ENCODE results near the gene PIP4K2A.

The PIP4K2A gene

DNA sequence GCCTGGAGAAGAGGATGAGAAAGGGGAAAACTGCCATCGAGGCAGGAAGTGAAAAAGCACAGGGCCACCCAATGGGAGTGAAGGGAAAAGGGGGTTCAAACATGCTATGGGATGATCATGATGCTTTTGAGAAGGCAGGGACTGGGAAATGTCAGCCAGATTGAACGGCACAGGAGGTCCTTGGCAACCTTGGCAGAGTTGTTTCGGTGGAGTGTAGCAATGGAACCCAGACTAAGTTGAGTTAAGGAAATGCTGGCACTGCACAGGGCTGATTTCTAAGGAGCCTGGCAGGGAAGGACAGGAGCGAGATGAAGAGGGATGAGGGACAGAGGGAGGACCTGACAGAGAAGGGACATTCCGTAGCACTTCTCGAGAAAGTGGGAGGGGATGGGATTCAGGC lies 101.4 kb downstream of the PIP4K2A start:
- TF ChIP-seq ESRRG (CRISPR knock-in tag; IDR thresholded peaks at IDR 0.05) (no peak), PPARA (CRISPR knock-in tag; IDR thresholded peaks at IDR 0.05; ENCODE audit: borderline replicate concordance) (no peak), ZNF70 (CRISPR knock-in tag; IDR thresholded peaks at IDR 0.05) (no peak), ZNF8 (CRISPR knock-in tag; IDR thresholded peaks at IDR 0.05) (no peak)

DNA sequence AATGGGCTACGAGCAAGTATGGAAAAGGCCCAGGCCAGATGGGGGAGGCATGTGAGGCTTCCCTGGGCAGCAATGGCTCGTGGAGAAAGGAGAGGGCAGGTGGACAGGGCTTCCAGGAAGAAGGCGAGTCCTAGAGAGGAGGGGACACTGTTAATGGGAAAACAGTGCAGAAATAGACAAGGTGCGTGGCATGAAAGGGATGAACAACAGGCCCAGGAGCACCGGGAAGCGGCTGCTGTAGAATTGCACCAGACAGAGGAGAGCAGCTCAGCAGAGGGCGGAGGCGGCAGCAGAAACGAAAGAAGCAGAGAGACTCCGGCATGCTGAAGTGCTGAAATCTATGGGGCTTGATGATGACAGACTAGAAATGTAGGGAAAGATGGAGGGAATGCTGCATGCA lies 102.1 kb downstream of the PIP4K2A start:
- no peak for TF ChIP-seq GLIS3 (CRISPR knock-in tag; IDR thresholded peaks at IDR 0.05)
- TF ChIP-seq ESRRG (CRISPR knock-in tag; IDR thresholded peaks at IDR 0.05): no peak
- TF ChIP-seq, protein P1, sequence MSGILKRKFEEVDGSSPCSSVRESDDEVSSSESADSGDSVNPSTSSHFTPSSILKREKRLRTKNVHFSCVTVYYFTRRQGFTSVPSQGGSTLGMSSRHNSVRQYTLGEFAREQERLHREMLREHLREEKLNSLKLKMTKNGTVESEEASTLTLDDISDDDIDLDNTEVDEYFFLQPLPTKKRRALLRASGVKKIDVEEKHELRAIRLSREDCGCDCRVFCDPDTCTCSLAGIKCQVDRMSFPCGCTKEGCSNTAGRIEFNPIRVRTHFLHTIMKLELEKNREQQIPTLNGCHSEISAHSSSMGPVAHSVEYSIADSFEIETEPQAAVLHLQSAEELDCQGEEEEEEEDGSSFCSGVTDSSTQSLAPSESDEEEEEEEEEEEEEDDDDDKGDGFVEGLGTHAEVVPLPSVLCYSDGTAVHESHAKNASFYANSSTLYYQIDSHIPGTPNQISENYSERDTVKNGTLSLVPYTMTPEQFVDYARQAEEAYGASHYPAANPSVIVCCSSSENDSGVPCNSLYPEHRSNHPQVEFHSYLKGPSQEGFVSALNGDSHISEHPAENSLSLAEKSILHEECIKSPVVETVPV (CRISPR knock-in tag; IDR thresholded peaks at IDR 0.05): no peak
- ATAC-seq: no peak

More for the DNA sequence above, 101.4 kb downstream of the PIP4K2A start:
- no peak for ATAC-seq

DNA sequence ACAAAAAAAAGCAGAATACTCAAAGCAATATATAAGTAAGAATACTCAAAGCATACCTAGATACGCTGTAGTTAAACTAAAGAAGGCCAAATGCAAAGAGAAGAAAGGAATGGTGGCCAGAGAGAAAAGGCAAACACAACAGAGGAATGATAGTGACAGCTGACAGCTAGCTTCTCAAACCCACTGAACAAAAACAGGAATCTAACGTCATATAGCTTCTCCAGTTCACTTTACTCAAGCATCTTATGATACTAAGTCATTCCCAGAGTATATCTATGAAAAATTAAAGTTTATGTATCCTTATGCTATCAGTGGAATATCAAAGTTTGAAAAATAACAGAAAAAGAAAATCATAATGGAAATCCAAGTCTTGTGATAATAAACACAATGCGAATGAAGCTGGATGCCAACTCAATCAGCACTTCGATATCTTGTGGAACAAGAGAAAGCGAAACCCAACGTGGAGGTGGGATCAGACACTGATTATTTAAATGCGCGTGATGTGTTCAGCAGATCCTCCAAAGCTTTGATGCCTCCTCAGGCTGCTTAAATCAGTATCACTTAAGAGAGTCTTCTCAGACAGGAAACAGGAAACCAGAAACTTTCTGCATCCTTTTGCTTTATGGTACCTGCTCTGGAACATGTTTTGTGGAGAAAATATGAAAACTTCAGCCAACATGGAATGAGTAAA lies 102.8 kb downstream of the PIP4K2A start:
- no peak for ATAC-seq
- TF ChIP-seq CSDC2 (CRISPR knock-in tag; IDR thresholded peaks at IDR 0.05) (no peak), TOX (CRISPR knock-in tag; IDR thresholded peaks at IDR 0.05; ENCODE audit: borderline replicate concordance) (no peak), ZNF70 (CRISPR knock-in tag; IDR thresholded peaks at IDR 0.05) (no peak), ISL1 (CRISPR knock-in tag; IDR thresholded peaks at IDR 0.05) (no peak), TCF4 (CRISPR knock-in tag; IDR thresholded peaks at IDR 0.05; ENCODE audit: borderline replicate concordance) (no peak), BACH2 (CRISPR knock-in tag; IDR thresholded peaks at IDR 0.05; ENCODE audit: borderline replicate concordance) (no peak), ARNTL (CRISPR knock-in tag; IDR thresholded peaks at IDR 0.05; ENCODE audit: borderline replicate concordance, low read depth) (no peak), ZC3H10 (CRISPR knock-in tag; IDR thresholded peaks at IDR 0.05) (no peak)

DNA sequence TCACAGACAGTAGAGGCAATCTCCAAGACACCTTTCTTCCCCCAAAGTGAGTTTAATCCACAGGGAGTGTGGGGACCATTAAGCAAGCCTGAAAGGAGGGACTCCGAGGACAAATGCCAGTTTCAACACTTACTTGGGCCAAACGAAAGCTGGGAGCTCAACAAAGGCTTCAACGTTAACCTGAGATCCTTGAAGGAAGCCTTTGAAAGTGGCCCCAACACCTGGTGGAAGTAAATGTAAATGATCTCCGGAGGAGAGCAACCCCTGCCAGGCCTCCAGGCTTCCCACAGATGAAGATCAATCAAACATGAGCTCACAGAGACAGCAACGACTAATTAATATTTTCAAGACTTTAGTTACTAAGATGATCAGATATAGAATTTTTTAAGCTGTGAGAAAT lies 103.8 kb downstream of the PIP4K2A start:
- no peak for ATAC-seq
- TF ChIP-seq, protein P2, sequence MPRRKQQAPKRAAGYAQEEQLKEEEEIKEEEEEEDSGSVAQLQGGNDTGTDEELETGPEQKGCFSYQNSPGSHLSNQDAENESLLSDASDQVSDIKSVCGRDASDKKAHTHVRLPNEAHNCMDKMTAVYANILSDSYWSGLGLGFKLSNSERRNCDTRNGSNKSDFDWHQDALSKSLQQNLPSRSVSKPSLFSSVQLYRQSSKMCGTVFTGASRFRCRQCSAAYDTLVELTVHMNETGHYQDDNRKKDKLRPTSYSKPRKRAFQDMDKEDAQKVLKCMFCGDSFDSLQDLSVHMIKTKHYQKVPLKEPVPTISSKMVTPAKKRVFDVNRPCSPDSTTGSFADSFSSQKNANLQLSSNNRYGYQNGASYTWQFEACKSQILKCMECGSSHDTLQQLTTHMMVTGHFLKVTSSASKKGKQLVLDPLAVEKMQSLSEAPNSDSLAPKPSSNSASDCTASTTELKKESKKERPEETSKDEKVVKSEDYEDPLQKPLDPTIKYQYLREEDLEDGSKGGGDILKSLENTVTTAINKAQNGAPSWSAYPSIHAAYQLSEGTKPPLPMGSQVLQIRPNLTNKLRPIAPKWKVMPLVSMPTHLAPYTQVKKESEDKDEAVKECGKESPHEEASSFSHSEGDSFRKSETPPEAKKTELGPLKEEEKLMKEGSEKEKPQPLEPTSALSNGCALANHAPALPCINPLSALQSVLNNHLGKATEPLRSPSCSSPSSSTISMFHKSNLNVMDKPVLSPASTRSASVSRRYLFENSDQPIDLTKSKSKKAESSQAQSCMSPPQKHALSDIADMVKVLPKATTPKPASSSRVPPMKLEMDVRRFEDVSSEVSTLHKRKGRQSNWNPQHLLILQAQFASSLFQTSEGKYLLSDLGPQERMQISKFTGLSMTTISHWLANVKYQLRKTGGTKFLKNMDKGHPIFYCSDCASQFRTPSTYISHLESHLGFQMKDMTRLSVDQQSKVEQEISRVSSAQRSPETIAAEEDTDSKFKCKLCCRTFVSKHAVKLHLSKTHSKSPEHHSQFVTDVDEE (CRISPR knock-in tag; IDR thresholded peaks at IDR 0.05): no peak
- TF ChIP-seq ZC3H10 (CRISPR knock-in tag; IDR thresholded peaks at IDR 0.05) (no peak), RARB (CRISPR knock-in tag; IDR thresholded peaks at IDR 0.05) (no peak), CSDC2 (CRISPR knock-in tag; IDR thresholded peaks at IDR 0.05) (no peak), BACH2 (CRISPR knock-in tag; IDR thresholded peaks at IDR 0.05; ENCODE audit: borderline replicate concordance) (no peak), ZFP3 (CRISPR knock-in tag; IDR thresholded peaks at IDR 0.05) (no peak), ESRRG (CRISPR knock-in tag; IDR thresholded peaks at IDR 0.05) (no peak), ISL1 (CRISPR knock-in tag; IDR thresholded peaks at IDR 0.05) (no peak), ARNTL (CRISPR knock-in tag; IDR thresholded peaks at IDR 0.05; ENCODE audit: borderline replicate concordance, low read depth) (no peak), SNAI2 (CRISPR knock-in tag; IDR thresholded peaks at IDR 0.05) (no peak), GLIS3 (CRISPR knock-in tag; IDR thresholded peaks at IDR 0.05) (no peak)
- TF ChIP-seq, protein P3, sequence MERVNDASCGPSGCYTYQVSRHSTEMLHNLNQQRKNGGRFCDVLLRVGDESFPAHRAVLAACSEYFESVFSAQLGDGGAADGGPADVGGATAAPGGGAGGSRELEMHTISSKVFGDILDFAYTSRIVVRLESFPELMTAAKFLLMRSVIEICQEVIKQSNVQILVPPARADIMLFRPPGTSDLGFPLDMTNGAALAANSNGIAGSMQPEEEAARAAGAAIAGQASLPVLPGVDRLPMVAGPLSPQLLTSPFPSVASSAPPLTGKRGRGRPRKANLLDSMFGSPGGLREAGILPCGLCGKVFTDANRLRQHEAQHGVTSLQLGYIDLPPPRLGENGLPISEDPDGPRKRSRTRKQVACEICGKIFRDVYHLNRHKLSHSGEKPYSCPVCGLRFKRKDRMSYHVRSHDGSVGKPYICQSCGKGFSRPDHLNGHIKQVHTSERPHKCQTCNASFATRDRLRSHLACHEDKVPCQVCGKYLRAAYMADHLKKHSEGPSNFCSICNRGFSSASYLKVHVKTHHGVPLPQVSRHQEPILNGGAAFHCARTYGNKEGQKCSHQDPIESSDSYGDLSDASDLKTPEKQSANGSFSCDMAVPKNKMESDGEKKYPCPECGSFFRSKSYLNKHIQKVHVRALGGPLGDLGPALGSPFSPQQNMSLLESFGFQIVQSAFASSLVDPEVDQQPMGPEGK (CRISPR knock-in tag; IDR thresholded peaks at IDR 0.05; ENCODE audit: borderline replicate concordance): no peak
- TF ChIP-seq, protein P4, sequence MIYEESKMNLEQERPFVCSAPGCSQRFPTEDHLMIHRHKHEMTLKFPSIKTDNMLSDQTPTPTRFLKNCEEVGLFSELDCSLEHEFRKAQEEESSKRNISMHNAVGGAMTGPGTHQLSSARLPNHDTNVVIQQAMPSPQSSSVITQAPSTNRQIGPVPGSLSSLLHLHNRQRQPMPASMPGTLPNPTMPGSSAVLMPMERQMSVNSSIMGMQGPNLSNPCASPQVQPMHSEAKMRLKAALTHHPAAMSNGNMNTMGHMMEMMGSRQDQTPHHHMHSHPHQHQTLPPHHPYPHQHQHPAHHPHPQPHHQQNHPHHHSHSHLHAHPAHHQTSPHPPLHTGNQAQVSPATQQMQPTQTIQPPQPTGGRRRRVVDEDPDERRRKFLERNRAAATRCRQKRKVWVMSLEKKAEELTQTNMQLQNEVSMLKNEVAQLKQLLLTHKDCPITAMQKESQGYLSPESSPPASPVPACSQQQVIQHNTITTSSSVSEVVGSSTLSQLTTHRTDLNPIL (CRISPR knock-in tag; IDR thresholded peaks at IDR 0.05; ENCODE audit: low read depth): no peak

All from SK-N-SH treated with all-trans-retinoic acid at 6 μM for 48 hours (cell line).